GM21526 (cell line): ENCODE data around the gene RBM28.

ENCODE experiments used
- ATAC-seq: cut with Tn5 transposase; IDR thresholded peaks from one replicate; pipeline ENCODE4 v1.9.1; 2021; ENCODE audit warnings: moderate library complexity; ENCODE audit not compliant: unreplicated experiment, low FRiP score

RBM28 gene

GRCh38 chr7:128350708-128351295 lies 7.1 kb upstream of the RBM28 start:
- ATAC-seq, result no peak

- no peak for ATAC-seq
Measured at GRCh38 chr7:128349466-128349825, 5.7 kb upstream of the RBM28 start.

- no peak for ATAC-seq
Measured at GRCh38 chr7:128347647-128348097, 4.0 kb upstream of the RBM28 start.

GRCh38 chr7:128344431-128344774 lies 695 bp upstream of the RBM28 start:
- no peak for ATAC-seq

GRCh38 chr7:128341733-128342132 lies 2.0 kb downstream of the RBM28 start:
- no peak for ATAC-seq

- ATAC-seq, result no peak
Measured at GRCh38 chr7:128335730-128336129, 8.0 kb downstream of the RBM28 start.

GRCh38 chr7:128324368-128324680 lies 19.4 kb downstream of the RBM28 start:
- no peak for ATAC-seq

- ATAC-seq, result no peak
Measured at GRCh38 chr7:128323459-128324367, 20.0 kb downstream of the RBM28 start.

GRCh38 chr7:128323040-128323439 lies 20.7 kb downstream of the RBM28 start:
- no peak for ATAC-seq

GRCh38 chr7:128322040-128322643 lies 21.6 kb downstream of the RBM28 start:
- ATAC-seq, result no peak

GRCh38 chr7:128321044-128321422 lies 22.7 kb downstream of the RBM28 start:
- no peak for ATAC-seq

- ATAC-seq, result no peak
Measured at GRCh38 chr7:128318691-128319090, 25.0 kb downstream of the RBM28 start.

- ATAC-seq, result no peak
Measured at GRCh38 chr7:128311013-128311412, 32.7 kb downstream of the RBM28 start.

- ATAC-seq, result no peak
Measured at GRCh38 chr7:128310499-128310898, 33.2 kb downstream of the RBM28 start.

- no peak for ATAC-seq
Measured at GRCh38 chr7:128309976-128310375, 33.7 kb downstream of the RBM28 start.

- ATAC-seq, result no peak
Measured at GRCh38 chr7:128309124-128309523, 34.6 kb downstream of the RBM28 start.

GRCh38 chr7:128307061-128307460 lies 36.6 kb downstream of the RBM28 start:
- no peak for ATAC-seq

GRCh38 chr7:128304212-128304611 lies 39.5 kb downstream of the RBM28 start:
- no peak for ATAC-seq

GRCh38 chr7:128303643-128304042 lies 40.1 kb downstream of the RBM28 start:
- ATAC-seq, result no peak

GRCh38 chr7:128303133-128303532 lies 40.6 kb downstream of the RBM28 start:
- ATAC-seq, result no peak

- ATAC-seq, result no peak
Measured at GRCh38 chr7:128302139-128302538, 41.6 kb downstream of the RBM28 start.

GRCh38 chr7:128299109-128299607 lies 44.5 kb downstream of the RBM28 start:
- no peak for ATAC-seq
